GM20000 (cell line): ENCODE data around the gene KIF1A.

Experiments
- DNase-seq: peaks from one replicate; pipeline ENCODE4 v3.0.0; 2012; ENCODE audit warnings: low spot score
- TF ChIP-seq, protein P1 (sequence below): IDR thresholded peaks from 2 replicates; pipeline ENCODE4 v1.5.1; 2012; ENCODE audit warnings: mild to moderate bottlenecking, control low read depth; ENCODE audit errors: extremely low read depth, missing control alignments

The KIF1A gene

DNA sequence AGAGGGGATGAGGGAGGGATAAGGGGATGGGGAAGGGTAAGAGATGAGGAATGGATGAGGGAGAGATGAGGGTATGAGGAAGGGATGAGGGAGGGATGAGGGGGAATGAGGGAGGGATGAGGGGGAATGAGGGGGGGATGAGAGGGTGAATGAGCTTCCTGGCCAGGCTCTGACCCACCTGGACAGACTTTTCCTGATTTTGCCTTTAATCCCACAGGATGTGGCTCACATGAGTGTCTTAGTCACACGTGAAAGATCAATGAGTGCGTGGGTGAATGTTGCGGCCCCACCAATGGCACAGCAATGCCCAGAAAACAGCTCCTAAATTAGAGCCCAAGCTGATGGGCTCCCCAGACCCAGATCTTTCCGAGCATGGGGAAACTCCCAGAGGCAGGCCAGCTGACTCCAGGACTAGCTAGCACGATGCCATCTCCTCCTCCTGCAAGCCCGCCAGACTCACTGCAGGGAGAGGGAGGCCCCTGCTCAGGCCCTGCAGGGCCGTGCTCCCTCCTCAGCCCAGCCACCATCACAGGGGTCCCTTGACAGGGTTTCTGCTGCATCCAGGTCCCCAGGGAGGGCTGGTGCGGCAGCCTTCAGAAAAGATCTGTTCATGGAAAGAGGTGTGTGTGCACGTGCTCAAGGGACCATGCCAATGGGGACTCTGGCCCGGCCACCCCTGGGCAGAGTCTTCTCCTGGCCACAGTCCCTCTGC, 87.0 kb downstream of the KIF1A start:
- DNase-seq: no peak
- TF ChIP-seq, protein P1, sequence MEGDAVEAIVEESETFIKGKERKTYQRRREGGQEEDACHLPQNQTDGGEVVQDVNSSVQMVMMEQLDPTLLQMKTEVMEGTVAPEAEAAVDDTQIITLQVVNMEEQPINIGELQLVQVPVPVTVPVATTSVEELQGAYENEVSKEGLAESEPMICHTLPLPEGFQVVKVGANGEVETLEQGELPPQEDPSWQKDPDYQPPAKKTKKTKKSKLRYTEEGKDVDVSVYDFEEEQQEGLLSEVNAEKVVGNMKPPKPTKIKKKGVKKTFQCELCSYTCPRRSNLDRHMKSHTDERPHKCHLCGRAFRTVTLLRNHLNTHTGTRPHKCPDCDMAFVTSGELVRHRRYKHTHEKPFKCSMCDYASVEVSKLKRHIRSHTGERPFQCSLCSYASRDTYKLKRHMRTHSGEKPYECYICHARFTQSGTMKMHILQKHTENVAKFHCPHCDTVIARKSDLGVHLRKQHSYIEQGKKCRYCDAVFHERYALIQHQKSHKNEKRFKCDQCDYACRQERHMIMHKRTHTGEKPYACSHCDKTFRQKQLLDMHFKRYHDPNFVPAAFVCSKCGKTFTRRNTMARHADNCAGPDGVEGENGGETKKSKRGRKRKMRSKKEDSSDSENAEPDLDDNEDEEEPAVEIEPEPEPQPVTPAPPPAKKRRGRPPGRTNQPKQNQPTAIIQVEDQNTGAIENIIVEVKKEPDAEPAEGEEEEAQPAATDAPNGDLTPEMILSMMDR: no peak

DNA sequence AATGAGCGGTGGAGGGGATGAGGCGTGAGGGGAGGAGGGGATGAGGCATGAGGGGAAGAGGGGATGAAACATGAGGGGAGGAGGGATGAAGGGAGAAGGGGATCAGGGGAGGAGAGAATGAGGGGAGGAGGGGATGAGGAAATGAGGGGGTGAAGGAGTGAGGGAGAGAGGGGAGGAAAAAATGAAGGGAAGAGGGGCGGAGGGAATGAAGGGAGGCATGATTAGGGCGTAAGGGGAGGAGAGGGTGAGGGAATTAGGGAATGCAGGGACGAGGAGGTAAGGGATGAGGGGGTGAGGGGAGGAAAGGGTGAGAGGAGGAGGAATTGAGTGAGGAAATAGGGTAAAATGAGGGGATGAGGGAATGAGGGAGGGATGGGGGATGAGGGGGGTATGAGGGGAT, 87.8 kb downstream of the KIF1A start:
- DNase-seq: no peak
- TF ChIP-seq, protein P1: no peak

- TF ChIP-seq, protein P1: no peak
- no peak for DNase-seq
Observed at GRCh38 chr2:240731178-240731545, 88.9 kb downstream of the KIF1A start.

DNA sequence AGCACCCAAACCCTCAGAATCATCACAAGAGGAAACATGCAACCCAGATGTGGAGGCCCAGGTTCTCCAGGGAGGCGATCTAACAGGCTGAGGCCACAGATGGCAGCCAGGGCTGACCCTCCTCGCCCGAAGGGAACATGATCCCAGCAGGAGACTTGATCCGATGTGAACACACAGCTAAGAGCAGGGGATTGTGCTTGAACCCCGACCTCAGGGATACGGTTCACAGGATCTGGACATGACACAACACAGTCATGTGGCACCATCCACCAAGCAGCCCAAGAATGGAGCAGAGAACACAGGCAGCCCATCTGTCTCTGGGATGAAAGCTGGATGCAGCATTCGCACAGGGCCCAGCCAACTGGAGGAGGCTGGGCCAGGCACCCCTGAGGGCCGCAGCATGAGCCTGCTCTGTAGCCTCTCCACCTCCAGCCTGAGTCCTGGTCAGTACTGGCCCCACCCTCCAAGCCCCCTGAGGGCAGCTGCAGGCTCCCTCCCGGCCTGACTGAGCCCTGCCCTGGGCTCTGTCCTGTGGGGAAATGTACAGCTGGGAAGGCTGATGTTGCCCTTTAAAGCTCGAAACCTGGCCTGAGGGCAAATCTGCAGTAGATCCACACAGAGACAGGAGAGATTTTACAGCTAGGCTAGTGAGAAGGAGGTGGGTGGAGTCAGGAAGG, 89.4 kb downstream of the KIF1A start:
- TF ChIP-seq, protein P1: no peak
- no peak for DNase-seq

DNA sequence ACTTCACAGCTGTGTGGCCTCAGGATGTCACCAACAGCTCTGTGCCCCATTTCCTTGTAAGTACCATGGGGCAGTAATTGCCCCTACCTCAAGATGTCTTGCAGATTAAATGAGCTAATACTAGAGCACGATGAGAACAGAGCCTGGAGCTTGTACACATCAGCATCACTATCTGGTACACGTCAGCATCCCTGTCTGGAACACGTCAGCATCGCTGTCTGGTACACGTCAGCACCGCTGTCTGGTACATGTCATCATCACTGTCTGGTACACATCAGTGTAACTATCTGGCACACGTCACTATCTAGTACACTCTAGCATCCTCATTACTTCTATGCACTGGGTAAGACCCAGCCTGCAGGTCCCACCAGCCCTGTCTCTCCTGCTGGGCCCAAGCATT, 91.2 kb downstream of the KIF1A start:
- TF ChIP-seq, protein P1: no peak
- DNase-seq: no peak

- TF ChIP-seq, protein P1: no peak
- DNase-seq: no peak
Observed at GRCh38 chr2:240728361-240728760, 91.7 kb downstream of the KIF1A start.

DNA sequence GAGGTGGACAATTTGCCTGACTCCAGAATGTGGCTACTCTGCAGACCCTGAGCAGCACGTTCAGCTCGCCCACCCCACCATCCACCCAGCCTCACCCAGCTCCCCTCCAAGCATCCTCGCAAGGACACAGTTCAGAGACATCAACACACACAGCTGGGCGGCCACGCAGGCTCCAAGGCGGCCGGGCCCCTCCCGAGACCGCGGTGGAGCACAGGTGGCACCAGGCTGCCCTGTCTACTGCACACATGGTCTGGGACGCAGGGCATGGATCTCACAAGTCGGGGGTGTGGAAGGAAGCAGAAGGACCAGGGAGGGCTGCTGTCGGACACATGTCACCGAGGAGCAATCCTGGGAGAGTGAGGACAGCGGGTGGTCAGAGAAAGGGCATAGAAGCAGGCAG, 92.1 kb downstream of the KIF1A start:
- no peak for DNase-seq
- TF ChIP-seq, protein P1: no peak
